K562 (cell line): ENCODE measurements around the gene FBXW7. TPM values are rescaled to one million over a fixed set of nuclear protein-coding genes. Genes with fewer than 3 reads are reported as not detected.

Experiments used
- CBFA2T3 ChIP-seq: fragments of 450-650 bp; IDR thresholded peaks from 2 replicates; pipeline ENCODE4 v1.6.1; 2017
- MYC ChIP-seq, 2 experiments: fragments of 250-450 bp in 1 of 2; sonication (Bioruptor Pico) in 1 of 2; IDR thresholded peaks; 2 replicates each; pipeline versions ENCODE4 v1.5.1 to v1.6.1; 2012 to 2021; ENCODE audit warnings: low read depth in 2 of 2, borderline replicate concordance in 1 of 2, improper control_type of control experiment in 1 of 2, low read length in 1 of 2, mild to moderate bottlenecking in 1 of 2, moderate library complexity in 1 of 2
- PTRF ChIP-seq: fragments of 450-650 bp; IDR thresholded peaks from 2 replicates; pipeline ENCODE4 v1.6.1; 2016; ENCODE audit warnings: mild to moderate bottlenecking, missing genetic modification characterization, missing compliant biosample characterization
- PYGO2 ChIP-seq: fragments of 450-650 bp; IDR thresholded peaks from 2 replicates; pipeline ENCODE4 v1.6.1; 2016; ENCODE audit warnings: mild to moderate bottlenecking, missing genetic modification characterization, moderate library complexity, missing compliant biosample characterization
- RBM17 ChIP-seq: fragments of 200-400 bp; formaldehyde crosslinking; IDR thresholded peaks from 2 replicates; pipeline ENCODE4 v1.6.1; 2017; ENCODE audit warnings: low read depth, mild to moderate bottlenecking, low read length, borderline replicate concordance
- SPI1 ChIP-seq: IDR thresholded peaks from 2 replicates; pipeline ENCODE4 v1.6.1; 2011; ENCODE audit warnings: low read depth, low read length, control low read depth, borderline replicate concordance
- TAF9B ChIP-seq: fragments of 450-650 bp; IDR thresholded peaks from 2 replicates; pipeline ENCODE4 v1.6.1; 2018; ENCODE audit warnings: mild to moderate bottlenecking; ENCODE audit not compliant: partially characterized antibody
- ZFP36 ChIP-seq: fragments of 150-350 bp; IDR thresholded peaks from 2 replicates; pipeline ENCODE4 v1.6.1; 2018; ENCODE audit warnings: low read length, low read depth; ENCODE audit not compliant: partially characterized antibody
- ZNF124 ChIP-seq: sonication (generic); formaldehyde crosslinking; IDR thresholded peaks from 2 replicates; pipeline ENCODE4 v1.8.1; 2022; ENCODE audit warnings: missing genetic modification reagents
- ZNF551 ChIP-seq: fragments of 250-450 bp; sonication (Bioruptor Pico); IDR thresholded peaks from 2 replicates; pipeline ENCODE4 v1.5.0; 2021; ENCODE audit warnings: mild to moderate bottlenecking, moderate library complexity
- polyA plus RNA-seq, 8 experiments: library from polyadenylated mRNA; depleted of rRNA in 4 of 8; stranded (reverse) in 5 of 8; unstranded in 3 of 8; fragments of >200 nt; fragmentation: Nextera tagmentation in 2 of 8; fragmentation: Illumina TruSeq in 1 of 8; extraction: Ambion mirVana in 2 of 8; extraction: Trizol in 1 of 8; gene quantifications; 2 replicates each; pipeline versions ENCODE4 v1.2.1 to v1.2.3, GENCODE V29; 2011 to 2014; ENCODE audit warnings: inconsistent platforms in 1 of 8, missing spikeins in 1 of 8
- total RNA-seq, 7 experiments: library from RNA; depleted of rRNA in 6 of 7; stranded (reverse); fragments of >200 nt in 6 of 7; fragmentation: Illumina TruSeq in 2 of 7; extraction: Trizol in 2 of 7; gene quantifications; 2 replicates each; pipeline versions ENCODE4 v1.2.1 to v1.2.3, GENCODE V29; 2011 to 2021; ENCODE audit warnings: low replicate concordance in 1 of 7
- TF ChIP-seq, protein P1 (sequence below): sonication (generic); formaldehyde crosslinking; IDR thresholded peaks from 2 replicates; pipeline ENCODE4 v1.8.0; 2022; ENCODE audit warnings: mild to moderate bottlenecking, low read depth, missing genetic modification reagents
- TF ChIP-seq, protein P2 (sequence below), 2 experiments: IDR thresholded peaks; 2 replicates each; pipeline ENCODE4 v1.6.1; 2012; ENCODE audit warnings: improper control_type of control experiment in 2 of 2, low read depth in 2 of 2, low read length in 2 of 2, borderline replicate concordance in 1 of 2
- TF ChIP-seq, protein P3 (sequence below), 2 experiments: fragments of 250-450 bp in 1 of 2; fragments of 450-650 bp in 1 of 2; sonication (Bioruptor Pico) in 1 of 2; IDR thresholded peaks; 2 replicates each; pipeline versions ENCODE4 v1.6.1 to v1.8.0; 2016 to 2021; ENCODE audit warnings: mild to moderate bottlenecking in 2 of 2, moderate library complexity in 2 of 2, missing compliant biosample characterization in 1 of 2, missing genetic modification characterization in 1 of 2

Gene FBXW7
- total and polyA plus RNA-seq, 9 of the 15 experiments (the other 6 are each of a cell fraction or from before 2014, with no cell fraction given) = 6.8 to 44.2 (median 16.4) TPM

DNA sequence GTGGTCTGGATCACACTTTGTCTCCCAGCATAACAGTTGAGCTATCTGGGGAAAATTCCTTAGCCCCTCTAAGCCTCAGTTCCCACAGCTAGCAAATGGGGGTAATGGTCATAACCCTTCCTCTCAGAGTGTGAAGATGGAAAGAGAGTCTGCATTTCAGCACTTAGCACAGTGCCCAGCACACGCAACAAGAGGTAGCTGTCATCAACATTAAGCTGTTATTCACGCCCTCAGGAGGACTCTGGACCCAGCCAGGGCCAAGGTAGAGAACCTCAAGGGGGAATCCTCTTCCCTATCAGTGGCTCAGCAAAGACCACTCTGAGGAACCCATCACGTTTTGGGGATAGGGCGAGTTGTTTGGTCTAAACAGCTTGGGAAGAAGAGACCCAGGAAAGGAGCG lies 258.6 kb downstream of the FBXW7 start (continued):
- TF ChIP-seq, protein P1, sequence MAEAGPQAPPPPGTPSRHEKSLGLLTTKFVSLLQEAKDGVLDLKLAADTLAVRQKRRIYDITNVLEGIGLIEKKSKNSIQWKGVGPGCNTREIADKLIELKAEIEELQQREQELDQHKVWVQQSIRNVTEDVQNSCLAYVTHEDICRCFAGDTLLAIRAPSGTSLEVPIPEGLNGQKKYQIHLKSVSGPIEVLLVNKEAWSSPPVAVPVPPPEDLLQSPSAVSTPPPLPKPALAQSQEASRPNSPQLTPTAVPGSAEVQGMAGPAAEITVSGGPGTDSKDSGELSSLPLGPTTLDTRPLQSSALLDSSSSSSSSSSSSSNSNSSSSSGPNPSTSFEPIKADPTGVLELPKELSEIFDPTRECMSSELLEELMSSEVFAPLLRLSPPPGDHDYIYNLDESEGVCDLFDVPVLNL (CRISPR knock-in tag) = no peak
- TF ChIP-seq ZNF124 (no peak), TAF9B (no peak), RBM17 (no peak), SPI1 (no peak), PTRF (tag) (no peak), ZNF551 (CRISPR knock-in tag) (no peak), ZFP36 (no peak), PYGO2 (tag) (no peak), CBFA2T3 (no peak), MYC (IDR thresholded peaks at IDR 0.05; ENCODE audit: low read depth, low read length) (no peak), MYC (CRISPR knock-in tag; IDR thresholded peaks at IDR 0.05; ENCODE audit: borderline replicate concordance, low read depth) (no peak)
- TF ChIP-seq, protein P2, sequence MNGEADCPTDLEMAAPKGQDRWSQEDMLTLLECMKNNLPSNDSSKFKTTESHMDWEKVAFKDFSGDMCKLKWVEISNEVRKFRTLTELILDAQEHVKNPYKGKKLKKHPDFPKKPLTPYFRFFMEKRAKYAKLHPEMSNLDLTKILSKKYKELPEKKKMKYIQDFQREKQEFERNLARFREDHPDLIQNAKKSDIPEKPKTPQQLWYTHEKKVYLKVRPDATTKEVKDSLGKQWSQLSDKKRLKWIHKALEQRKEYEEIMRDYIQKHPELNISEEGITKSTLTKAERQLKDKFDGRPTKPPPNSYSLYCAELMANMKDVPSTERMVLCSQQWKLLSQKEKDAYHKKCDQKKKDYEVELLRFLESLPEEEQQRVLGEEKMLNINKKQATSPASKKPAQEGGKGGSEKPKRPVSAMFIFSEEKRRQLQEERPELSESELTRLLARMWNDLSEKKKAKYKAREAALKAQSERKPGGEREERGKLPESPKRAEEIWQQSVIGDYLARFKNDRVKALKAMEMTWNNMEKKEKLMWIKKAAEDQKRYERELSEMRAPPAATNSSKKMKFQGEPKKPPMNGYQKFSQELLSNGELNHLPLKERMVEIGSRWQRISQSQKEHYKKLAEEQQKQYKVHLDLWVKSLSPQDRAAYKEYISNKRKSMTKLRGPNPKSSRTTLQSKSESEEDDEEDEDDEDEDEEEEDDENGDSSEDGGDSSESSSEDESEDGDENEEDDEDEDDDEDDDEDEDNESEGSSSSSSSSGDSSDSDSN (IDR thresholded peaks at IDR 0.05; ENCODE audit: borderline replicate concordance in 1 of 2, low read depth in 2 of 2, low read length in 2 of 2) = no peak
- TF ChIP-seq, protein P3, sequence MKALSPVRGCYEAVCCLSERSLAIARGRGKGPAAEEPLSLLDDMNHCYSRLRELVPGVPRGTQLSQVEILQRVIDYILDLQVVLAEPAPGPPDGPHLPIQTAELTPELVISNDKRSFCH (CRISPR knock-in tag; IDR thresholded peaks at IDR 0.05) = no peak
- TF ChIP-seq, protein P3 (tag; IDR thresholded peaks at IDR 0.05) = no peak
